ENCODE data around the gene SLAMF6.
"Not testable (repeated sequence)": the region's sequence is repeated elsewhere in the genome, so short reads cannot be mapped to it uniquely, and the experiment has no call there.

SLAMF6 gene

GRCh38 chr1:160481979-160482596 is 41.0 kb downstream of the SLAMF6 start:
- H3K4me3 ChIP-seq (ENCODE audit: low read length): no peak overlapping the region

GRCh38 chr1:160480781-160481180 is 42.3 kb downstream of the SLAMF6 start:
- not testable (repeated sequence) for H3K27me3 ChIP-seq (replicated peaks; ENCODE audit: control insufficient read depth, insufficient read depth, low read length); H3K4me3 ChIP-seq (ENCODE audit: low read length); H3K36me3 ChIP-seq (ENCODE audit: control insufficient read depth, insufficient read depth, low read length, severe bottlenecking); H3K9ac ChIP-seq (ENCODE audit: low read length); DNase-seq (ENCODE audit: low read depth); H3K9me3 ChIP-seq (ENCODE audit: control insufficient read depth, low read length); H3K4me1 ChIP-seq (ENCODE audit: control insufficient read depth, insufficient read depth, low read length)

More at GRCh38 chr1:160481979-160482596, 41.0 kb downstream of the SLAMF6 start:
- no peaks in the 10 kb centered on the region for H3K36me3 ChIP-seq (ENCODE audit: control insufficient read depth, insufficient read depth, low read length, severe bottlenecking)
- no peaks in the 10 kb centered on the region for H3K27me3 ChIP-seq (replicated peaks; ENCODE audit: control insufficient read depth, insufficient read depth, low read length)
- H3K4me1 ChIP-seq (ENCODE audit: control insufficient read depth, insufficient read depth, low read length): no peaks in the 10 kb centered on the region
- H3K9ac ChIP-seq (ENCODE audit: low read length): no peak overlapping the region
- DNase-seq (ENCODE audit: low read depth): no peak
- no peaks in the 10 kb centered on the region for H3K9me3 ChIP-seq (ENCODE audit: control insufficient read depth, low read length)

- not testable (repeated sequence) for H3K27me3 ChIP-seq (replicated peaks; ENCODE audit: control insufficient read depth, insufficient read depth, low read length); H3K36me3 ChIP-seq (ENCODE audit: control insufficient read depth, insufficient read depth, low read length, severe bottlenecking); H3K4me1 ChIP-seq (ENCODE audit: control insufficient read depth, insufficient read depth, low read length); DNase-seq (ENCODE audit: low read depth); H3K9me3 ChIP-seq (ENCODE audit: control insufficient read depth, low read length); H3K9ac ChIP-seq (ENCODE audit: low read length); H3K4me3 ChIP-seq (ENCODE audit: low read length)
These were observed 44.0 kb downstream of the SLAMF6 start for GRCh38 chr1:160479091-160479490.

- Histone ChIP-seq H3K4me1 (ENCODE audit: control insufficient read depth, insufficient read depth, low read length) (no peaks in the 10 kb centered on the region), H3K9me3 (ENCODE audit: control insufficient read depth, low read length) (no peaks in the 10 kb centered on the region), H3K9ac (ENCODE audit: low read length) (no peak overlapping the region), H3K4me3 (ENCODE audit: low read length) (no peak overlapping the region), H3K36me3 (ENCODE audit: control insufficient read depth, insufficient read depth, low read length, severe bottlenecking) (no peaks in the 10 kb centered on the region), H3K27me3 (replicated peaks; ENCODE audit: control insufficient read depth, insufficient read depth, low read length) (no peaks in the 10 kb centered on the region)
- DNase-seq (ENCODE audit: low read depth): no peak
These were observed 48.4 kb downstream of the SLAMF6 start for GRCh38 chr1:160474392-160475242.

GRCh38 chr1:160472112-160472511 is 50.9 kb downstream of the SLAMF6 start:
- Histone ChIP-seq H3K4me1 (ENCODE audit: control insufficient read depth, insufficient read depth, low read length) (no peaks in the 10 kb centered on the region), H3K9me3 (ENCODE audit: control insufficient read depth, low read length) (no peaks in the 10 kb centered on the region), H3K27me3 (replicated peaks; ENCODE audit: control insufficient read depth, insufficient read depth, low read length) (no peaks in the 10 kb centered on the region), H3K36me3 (ENCODE audit: control insufficient read depth, insufficient read depth, low read length, severe bottlenecking) (no peaks in the 10 kb centered on the region), H3K4me3 (ENCODE audit: low read length) (no peak overlapping the region), H3K9ac (ENCODE audit: low read length) (no peak overlapping the region)
- no peak for DNase-seq (ENCODE audit: low read depth)

GRCh38 chr1:160471253-160471652 is 51.8 kb downstream of the SLAMF6 start:
- H3K9me3 ChIP-seq (ENCODE audit: control insufficient read depth, low read length): no peaks in the 10 kb centered on the region
- no peak overlapping the region for H3K4me3 ChIP-seq (ENCODE audit: low read length)
- no peaks in the 10 kb centered on the region for H3K4me1 ChIP-seq (ENCODE audit: control insufficient read depth, insufficient read depth, low read length)
- DNase-seq (ENCODE audit: low read depth): no peak
- no peaks in the 10 kb centered on the region for H3K36me3 ChIP-seq (ENCODE audit: control insufficient read depth, insufficient read depth, low read length, severe bottlenecking)
- H3K27me3 ChIP-seq (replicated peaks; ENCODE audit: control insufficient read depth, insufficient read depth, low read length): no peaks in the 10 kb centered on the region
- H3K9ac ChIP-seq (ENCODE audit: low read length): no peak overlapping the region

GRCh38 chr1:160467576-160467975 is 55.5 kb downstream of the SLAMF6 start:
- H3K9ac ChIP-seq (ENCODE audit: low read length): no peak overlapping the region
- no peaks in the 10 kb centered on the region for H3K9me3 ChIP-seq (ENCODE audit: control insufficient read depth, low read length)
- DNase-seq (ENCODE audit: low read depth): no peak
- H3K27me3 ChIP-seq (replicated peaks; ENCODE audit: control insufficient read depth, insufficient read depth, low read length): peaks cover 5% of the 10 kb centered on the region
- no peaks in the 10 kb centered on the region for H3K4me1 ChIP-seq (ENCODE audit: control insufficient read depth, insufficient read depth, low read length)
- no peaks in the 10 kb centered on the region for H3K36me3 ChIP-seq (ENCODE audit: control insufficient read depth, insufficient read depth, low read length, severe bottlenecking)
- no peak overlapping the region for H3K4me3 ChIP-seq (ENCODE audit: low read length)

GRCh38 chr1:160466961-160467360 is 56.1 kb downstream of the SLAMF6 start:
- no peaks in the 10 kb centered on the region for H3K9me3 ChIP-seq (ENCODE audit: control insufficient read depth, low read length)
- no peak overlapping the region for H3K4me3 ChIP-seq (ENCODE audit: low read length)
- H3K4me1 ChIP-seq (ENCODE audit: control insufficient read depth, insufficient read depth, low read length): no peaks in the 10 kb centered on the region
- H3K36me3 ChIP-seq (ENCODE audit: control insufficient read depth, insufficient read depth, low read length, severe bottlenecking): no peaks in the 10 kb centered on the region
- peaks cover 5% of the 10 kb centered on the region for H3K27me3 ChIP-seq (replicated peaks; ENCODE audit: control insufficient read depth, insufficient read depth, low read length)
- H3K9ac ChIP-seq (ENCODE audit: low read length): no peak overlapping the region
- no peak for DNase-seq (ENCODE audit: low read depth)

GRCh38 chr1:160465123-160465522 is 57.9 kb downstream of the SLAMF6 start:
- H3K36me3 ChIP-seq (ENCODE audit: control insufficient read depth, insufficient read depth, low read length, severe bottlenecking): no peaks in the 10 kb centered on the region
- H3K4me3 ChIP-seq (ENCODE audit: low read length): no peak overlapping the region
- H3K27me3 ChIP-seq (replicated peaks; ENCODE audit: control insufficient read depth, insufficient read depth, low read length): peaks cover 5% of the 10 kb centered on the region
- no peak for DNase-seq (ENCODE audit: low read depth)
- no peaks in the 10 kb centered on the region for H3K4me1 ChIP-seq (ENCODE audit: control insufficient read depth, insufficient read depth, low read length)
- H3K9me3 ChIP-seq (ENCODE audit: control insufficient read depth, low read length): no peaks in the 10 kb centered on the region
- no peak overlapping the region for H3K9ac ChIP-seq (ENCODE audit: low read length)

GRCh38 chr1:160460683-160461287 is 62.3 kb downstream of the SLAMF6 start:
- Histone ChIP-seq H3K4me1 (ENCODE audit: control insufficient read depth, insufficient read depth, low read length) (no peaks in the 10 kb centered on the region), H3K9ac (ENCODE audit: low read length) (no peak overlapping the region), H3K36me3 (ENCODE audit: control insufficient read depth, insufficient read depth, low read length, severe bottlenecking) (no peaks in the 10 kb centered on the region), H3K27me3 (replicated peaks; ENCODE audit: control insufficient read depth, insufficient read depth, low read length) (peaks cover 5% of the 10 kb centered on the region), H3K4me3 (ENCODE audit: low read length) (no peak overlapping the region), H3K9me3 (ENCODE audit: control insufficient read depth, low read length) (no peaks in the 10 kb centered on the region)
- no peak for DNase-seq (ENCODE audit: low read depth)

- H3K4me3 ChIP-seq (ENCODE audit: low read length): no peak overlapping the region
- no peaks in the 10 kb centered on the region for H3K36me3 ChIP-seq (ENCODE audit: control insufficient read depth, insufficient read depth, low read length, severe bottlenecking)
- no peak for DNase-seq (ENCODE audit: low read depth)
- no peaks in the 10 kb centered on the region for H3K4me1 ChIP-seq (ENCODE audit: control insufficient read depth, insufficient read depth, low read length)
- no peak overlapping the region for H3K9ac ChIP-seq (ENCODE audit: low read length)
- no peaks in the 10 kb centered on the region for H3K9me3 ChIP-seq (ENCODE audit: control insufficient read depth, low read length)
- H3K27me3 ChIP-seq (replicated peaks; ENCODE audit: control insufficient read depth, insufficient read depth, low read length): peaks cover 5% of the 10 kb centered on the region
These were observed 62.8 kb downstream of the SLAMF6 start for GRCh38 chr1:160460214-160460642.

All from adipocyte (in vitro differentiated cells).